ENCODE data around the gene SPATA46. TPM values are rescaled to one million over a fixed set of nuclear protein-coding genes. Genes with fewer than 3 reads are reported as not detected.
A peak's percentile ranks its signal among the peaks of the same experiment; 100 is the strongest.

The SPATA46 gene
- total RNA-seq, 2 donors from 2014 or later, result not detected

GRCh38 chr1:162389971-162390370, 13.3 kb upstream of the SPATA46 start:
- Histone ChIP-seq H3K36me3 (no peaks in the 10 kb centered on the region), H3K27me3 (no peaks in the 10 kb centered on the region), H3K9me3 (no peaks in the 10 kb centered on the region), H3K4me1 (no peaks in the 10 kb centered on the region), H3K27ac (no peak overlapping the region), H3K9ac (ENCODE audit: low read depth in 2 of 2, low read length in 2 of 2) (no peak overlapping the region), H3K4me3 (no peak overlapping the region)
- TF ChIP-seq, protein P1, sequence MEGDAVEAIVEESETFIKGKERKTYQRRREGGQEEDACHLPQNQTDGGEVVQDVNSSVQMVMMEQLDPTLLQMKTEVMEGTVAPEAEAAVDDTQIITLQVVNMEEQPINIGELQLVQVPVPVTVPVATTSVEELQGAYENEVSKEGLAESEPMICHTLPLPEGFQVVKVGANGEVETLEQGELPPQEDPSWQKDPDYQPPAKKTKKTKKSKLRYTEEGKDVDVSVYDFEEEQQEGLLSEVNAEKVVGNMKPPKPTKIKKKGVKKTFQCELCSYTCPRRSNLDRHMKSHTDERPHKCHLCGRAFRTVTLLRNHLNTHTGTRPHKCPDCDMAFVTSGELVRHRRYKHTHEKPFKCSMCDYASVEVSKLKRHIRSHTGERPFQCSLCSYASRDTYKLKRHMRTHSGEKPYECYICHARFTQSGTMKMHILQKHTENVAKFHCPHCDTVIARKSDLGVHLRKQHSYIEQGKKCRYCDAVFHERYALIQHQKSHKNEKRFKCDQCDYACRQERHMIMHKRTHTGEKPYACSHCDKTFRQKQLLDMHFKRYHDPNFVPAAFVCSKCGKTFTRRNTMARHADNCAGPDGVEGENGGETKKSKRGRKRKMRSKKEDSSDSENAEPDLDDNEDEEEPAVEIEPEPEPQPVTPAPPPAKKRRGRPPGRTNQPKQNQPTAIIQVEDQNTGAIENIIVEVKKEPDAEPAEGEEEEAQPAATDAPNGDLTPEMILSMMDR (IDR thresholded peaks at IDR 0.05), result no peak
- intact Hi-C loops (cut with DNase I), result loop anchor here (5.0 to 10.0 kb wide), 3 partner anchors 38 to 333 kb away; no protein-coding TSS in a partner anchor
- DNase-seq, result no peak

DNA sequence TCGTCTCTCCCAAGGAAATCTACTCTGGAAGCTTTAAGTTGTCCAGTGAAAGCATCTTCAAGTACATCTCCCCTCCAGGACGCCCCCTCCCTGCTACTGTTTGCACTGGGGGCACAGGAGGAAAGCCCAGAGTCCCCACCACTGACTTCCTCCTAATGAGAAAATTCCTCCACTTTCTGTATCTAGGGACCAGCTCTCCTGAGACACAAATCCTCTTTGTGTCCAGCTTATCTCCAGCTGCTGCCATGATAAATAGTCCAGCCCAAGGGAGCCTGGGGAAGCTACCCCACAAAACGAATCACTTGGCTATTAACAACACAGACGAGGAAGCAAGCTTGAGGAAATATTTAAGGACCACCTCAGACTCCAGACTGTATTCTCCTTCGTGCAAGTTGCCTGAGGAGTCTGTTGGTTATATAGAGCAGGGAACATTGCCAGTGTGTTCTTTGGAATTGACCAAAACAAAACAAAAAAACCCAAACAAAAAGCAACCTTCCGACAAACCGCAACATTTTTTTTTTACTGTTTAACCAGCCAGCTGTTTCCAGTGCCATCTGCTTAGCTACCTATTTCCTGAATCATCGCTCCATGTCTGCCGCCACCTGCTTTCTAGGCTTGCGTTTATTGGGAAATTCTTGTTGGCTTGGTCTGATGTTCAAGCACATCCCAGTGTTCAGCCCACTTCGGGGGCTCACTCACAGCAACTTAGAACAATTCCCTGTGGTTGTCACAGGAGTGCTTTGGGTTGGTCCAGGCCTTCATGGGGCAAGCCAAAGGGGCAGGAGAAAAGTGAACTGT, 12.6 kb upstream of the SPATA46 start:
- no peaks in the 10 kb centered on the region for H3K9me3 ChIP-seq
- intact Hi-C loops (cut with DNase I), result loop anchor here (10.0 kb wide), 1 partner anchor 104 kb away; no protein-coding TSS in a partner anchor
- H3K27me3 ChIP-seq, result no peaks in the 10 kb centered on the region
- no peak for DNase-seq
- H3K4me1 ChIP-seq, result no peaks in the 10 kb centered on the region
- peak overlapping the region in 1 of 2 donors; percentile 65 for H3K9ac ChIP-seq (ENCODE audit: low read depth in 2 of 2, low read length in 2 of 2)
- no peaks in the 10 kb centered on the region for H3K36me3 ChIP-seq
- H3K4me3 ChIP-seq, result no peak overlapping the region
- peak overlapping the region; percentile 50 for H3K27ac ChIP-seq
- TF ChIP-seq, protein P1 (IDR thresholded peaks at IDR 0.05), result no peak

GRCh38 chr1:162388615-162389014, 12.0 kb upstream of the SPATA46 start:
- intact Hi-C loops (cut with DNase I), result loop anchor here (10.0 kb wide), 1 partner anchor 104 kb away; no protein-coding TSS in a partner anchor
- H3K36me3 ChIP-seq, result no peaks in the 10 kb centered on the region
- no peaks in the 10 kb centered on the region for H3K4me1 ChIP-seq
- no peak overlapping the region for H3K4me3 ChIP-seq
- H3K9ac ChIP-seq (ENCODE audit: low read depth in 2 of 2, low read length in 2 of 2), result no peak overlapping the region
- peak overlapping the region; percentile 50 for H3K27ac ChIP-seq
- no peak for DNase-seq
- TF ChIP-seq, protein P1 (IDR thresholded peaks at IDR 0.05), result no peak
- H3K27me3 ChIP-seq, result no peaks in the 10 kb centered on the region
- H3K9me3 ChIP-seq, result no peaks in the 10 kb centered on the region

DNA sequence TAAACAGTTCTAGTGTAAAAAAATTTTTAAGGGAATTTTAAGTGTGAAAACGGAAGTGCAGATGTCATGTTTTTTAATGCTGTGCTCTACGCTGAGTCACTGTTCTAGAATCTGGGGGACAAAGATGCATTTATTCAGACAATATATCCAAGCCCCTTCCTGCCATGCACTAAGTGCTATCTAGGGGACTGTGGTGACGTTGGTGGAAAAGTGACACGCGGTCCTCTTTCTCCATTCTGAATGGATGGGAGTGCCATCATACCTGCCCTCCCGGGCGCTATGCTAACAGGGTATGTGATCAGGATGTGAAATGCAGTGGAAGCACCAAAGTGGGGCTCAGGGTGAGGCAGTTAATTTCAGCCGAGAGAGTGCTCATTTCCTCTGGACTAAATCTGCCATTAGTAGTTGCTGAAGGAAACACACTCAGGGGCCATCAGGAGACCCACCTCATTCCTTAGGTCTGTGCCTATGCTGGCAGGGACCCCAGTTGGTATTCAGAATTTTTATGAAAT, 11.5 kb upstream of the SPATA46 start:
- TF ChIP-seq, protein P1 (IDR thresholded peaks at IDR 0.05), result no peak
- Histone ChIP-seq H3K27ac (peak overlapping the region; percentile 50), H3K4me3 (no peak overlapping the region), H3K9me3 (no peaks in the 10 kb centered on the region), H3K36me3 (no peaks in the 10 kb centered on the region), H3K9ac (ENCODE audit: low read depth in 2 of 2, low read length in 2 of 2) (no peak overlapping the region), H3K4me1 (no peaks in the 10 kb centered on the region), H3K27me3 (no peaks in the 10 kb centered on the region)
- no peak for DNase-seq
- intact Hi-C loops (cut with DNase I), result loop anchor here (10.0 kb wide), 1 partner anchor 103 kb away; no protein-coding TSS in a partner anchor

GRCh38 chr1:162387226-162388082, 10.8 kb upstream of the SPATA46 start:
- TF ChIP-seq, protein P1 (IDR thresholded peaks at IDR 0.05), result no peak
- intact Hi-C loops (cut with DNase I), result loop anchor here (10.0 kb wide), 1 partner anchor 103 kb away; no protein-coding TSS in a partner anchor
- Histone ChIP-seq H3K36me3 (no peaks in the 10 kb centered on the region), H3K4me3 (no peak overlapping the region), H3K27ac (no peak overlapping the region), H3K9ac (ENCODE audit: low read depth in 2 of 2, low read length in 2 of 2) (no peak overlapping the region), H3K9me3 (no peaks in the 10 kb centered on the region), H3K4me1 (no peaks in the 10 kb centered on the region), H3K27me3 (no peaks in the 10 kb centered on the region)
- DNase-seq, result no peak

All from colonic mucosa (tissue), 4 donors.